Hepatocyte (in vitro differentiated cells): ENCODE data around the gene PODXL2. TPM values are rescaled to one million over a fixed set of nuclear protein-coding genes. Genes with fewer than 3 reads are reported as not detected.
A peak's percentile ranks its signal among the peaks of the same experiment; 100 is the strongest.

Source experiments
- DNase-seq: peaks from one replicate; pipeline ENCODE4 v3.0.0-alpha.2; 2016; ENCODE audit warnings: low spot score
- H2AFZ ChIP-seq: fragments of 200-600 bp; sonication (generic); 2 replicates; pipeline ENCODE4 v1.6.0; 2016; ENCODE audit warnings: antibody characterized with exemption, mild to moderate bottlenecking
- H3K27ac ChIP-seq: fragments of 200-600 bp; sonication (generic); 2 replicates; pipeline ENCODE4 v1.5.1; 2016; ENCODE audit warnings: mild to moderate bottlenecking
- H3K27me3 ChIP-seq: fragments of 200-600 bp; sonication (generic); 2 replicates; pipeline ENCODE4 v1.6.1; 2016
- H3K36me3 ChIP-seq: fragments of 200-600 bp; sonication (generic); replicated peaks from 2 replicates; pipeline ENCODE4 v1.5.1; 2016; ENCODE audit warnings: low read depth; ENCODE audit not compliant: insufficient read depth
- H3K4me1 ChIP-seq: fragments of 200-600 bp; sonication (generic); 2 replicates; pipeline ENCODE4 v1.5.1; 2016; ENCODE audit warnings: mild to moderate bottlenecking, moderate library complexity; ENCODE audit not compliant: insufficient read depth
- H3K4me2 ChIP-seq: fragments of 200-600 bp; sonication (generic); 2 replicates; pipeline ENCODE4 v1.6.0; 2016
- H3K4me3 ChIP-seq: fragments of 200-600 bp; sonication (generic); 2 replicates; pipeline ENCODE4 v1.5.1; 2016; ENCODE audit warnings: mild to moderate bottlenecking
- H3K79me2 ChIP-seq: fragments of 200-600 bp; sonication (generic); 2 replicates; pipeline ENCODE4 v1.6.0; 2017; ENCODE audit warnings: mild to moderate bottlenecking
- H3K9me2 ChIP-seq: fragments of 200-600 bp; sonication (generic); replicated peaks from 2 replicates; pipeline ENCODE4 v1.6.0; 2017; ENCODE audit warnings: mild to moderate bottlenecking; ENCODE audit not compliant: insufficient read depth
- H3K9me3 ChIP-seq: fragments of 200-600 bp; sonication (generic); 2 replicates; pipeline ENCODE4 v1.5.1; 2016; ENCODE audit warnings: low read depth, mild to moderate bottlenecking
- H4K20me1 ChIP-seq: fragments of 200-600 bp; sonication (generic); 2 replicates; pipeline ENCODE4 v1.6.0; 2016; ENCODE audit warnings: mild to moderate bottlenecking; ENCODE audit not compliant: insufficient read depth, poor library complexity, severe bottlenecking
- EZH2 ChIP-seq: fragments of 200-600 bp; sonication (generic); IDR thresholded peaks from 2 replicates; pipeline ENCODE4 v1.6.1; 2016; ENCODE audit warnings: antibody characterized with exemption, mild to moderate bottlenecking, borderline replicate concordance
- EZH2phosphoT487 ChIP-seq: fragments of 200-600 bp; sonication (generic); IDR thresholded peaks from one replicate; pipeline ENCODE4 v1.6.1; 2018; ENCODE audit warnings: antibody characterized with exemption, mild to moderate bottlenecking, low read depth, moderate library complexity; ENCODE audit not compliant: unreplicated experiment, severe bottlenecking
- WGBS: methylation state at CpG from one replicate; pipeline ENCODE4 v1.1.6; 2016; ENCODE audit warnings: low lambda C conversion rate; ENCODE audit errors: missing lambda C conversion rate; 5-methylcytosine and 5-hydroxymethylcytosine counted together
- polyA plus RNA-seq: library from polyadenylated mRNA; unstranded; fragments of >200 nt; fragmentation: Nextera tagmentation; extraction: Ambion mirVana; gene quantifications from 2 replicates; pipeline ENCODE4 v1.2.1, GENCODE V29; 2016
- total RNA-seq: library from RNA; depleted of rRNA; stranded (reverse); fragments of >200 nt; gene quantifications from 2 replicates; pipeline ENCODE4 v1.2.3, GENCODE V29; 2014
- TF ChIP-seq, protein P1 (sequence below): fragments of 200-600 bp; sonication (generic); IDR thresholded peaks from 2 replicates; pipeline ENCODE4 v1.5.1; 2016; ENCODE audit warnings: antibody characterized with exemption, mild to moderate bottlenecking; ENCODE audit not compliant: poor library complexity

PODXL2 gene
- total and polyA plus RNA-seq, 2 experiments from 2014 or later: 5.1 to 6.4 TPM

DNA sequence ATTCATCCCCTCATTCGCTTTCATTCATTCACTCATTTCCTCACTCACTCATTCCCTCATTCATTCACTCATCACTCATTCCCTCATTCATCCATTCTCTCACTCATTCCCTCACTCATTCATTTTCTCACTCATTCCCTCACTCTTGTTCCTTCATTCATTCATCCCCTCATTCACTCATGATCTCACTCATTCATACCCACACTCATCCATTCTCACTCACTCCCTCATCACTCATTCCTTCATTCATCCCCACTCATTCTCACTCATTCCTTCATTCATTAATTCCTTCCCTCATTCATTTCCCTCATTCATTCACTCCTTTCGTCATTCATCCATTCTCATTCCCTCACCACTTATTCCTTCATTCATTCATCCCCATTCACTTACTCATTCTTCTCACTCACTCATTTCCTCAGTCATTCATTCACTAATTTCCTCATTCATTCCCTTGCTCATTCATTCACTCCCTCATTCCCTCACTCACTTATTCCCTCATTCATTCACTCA is 58.3 kb downstream of the PODXL2 start:
- Histone ChIP-seq H3K4me3 (no peak overlapping the region), H3K36me3 (no peaks in the 10 kb centered on the region), H3K4me2 (no peak overlapping the region), H3K9me3 (no peaks in the 10 kb centered on the region), H4K20me1 (no peaks in the 10 kb centered on the region), H3K27me3 (no peaks in the 10 kb centered on the region), H3K4me1 (peaks cover 21% of the 10 kb centered on the region), H3K27ac (no peak overlapping the region), H3K79me2 (no peaks in the 10 kb centered on the region), H2AFZ (no peak overlapping the region), H3K9me2 (no peaks in the 10 kb centered on the region)
- 100% methylated on average over 2 of the region's 2 CpGs for WGBS
- no peak for DNase-seq
- TF ChIP-seq, protein P1, sequence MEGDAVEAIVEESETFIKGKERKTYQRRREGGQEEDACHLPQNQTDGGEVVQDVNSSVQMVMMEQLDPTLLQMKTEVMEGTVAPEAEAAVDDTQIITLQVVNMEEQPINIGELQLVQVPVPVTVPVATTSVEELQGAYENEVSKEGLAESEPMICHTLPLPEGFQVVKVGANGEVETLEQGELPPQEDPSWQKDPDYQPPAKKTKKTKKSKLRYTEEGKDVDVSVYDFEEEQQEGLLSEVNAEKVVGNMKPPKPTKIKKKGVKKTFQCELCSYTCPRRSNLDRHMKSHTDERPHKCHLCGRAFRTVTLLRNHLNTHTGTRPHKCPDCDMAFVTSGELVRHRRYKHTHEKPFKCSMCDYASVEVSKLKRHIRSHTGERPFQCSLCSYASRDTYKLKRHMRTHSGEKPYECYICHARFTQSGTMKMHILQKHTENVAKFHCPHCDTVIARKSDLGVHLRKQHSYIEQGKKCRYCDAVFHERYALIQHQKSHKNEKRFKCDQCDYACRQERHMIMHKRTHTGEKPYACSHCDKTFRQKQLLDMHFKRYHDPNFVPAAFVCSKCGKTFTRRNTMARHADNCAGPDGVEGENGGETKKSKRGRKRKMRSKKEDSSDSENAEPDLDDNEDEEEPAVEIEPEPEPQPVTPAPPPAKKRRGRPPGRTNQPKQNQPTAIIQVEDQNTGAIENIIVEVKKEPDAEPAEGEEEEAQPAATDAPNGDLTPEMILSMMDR: no peak
- no peak for TF ChIP-seq EZH2phosphoT487
- TF ChIP-seq EZH2: no peak

DNA sequence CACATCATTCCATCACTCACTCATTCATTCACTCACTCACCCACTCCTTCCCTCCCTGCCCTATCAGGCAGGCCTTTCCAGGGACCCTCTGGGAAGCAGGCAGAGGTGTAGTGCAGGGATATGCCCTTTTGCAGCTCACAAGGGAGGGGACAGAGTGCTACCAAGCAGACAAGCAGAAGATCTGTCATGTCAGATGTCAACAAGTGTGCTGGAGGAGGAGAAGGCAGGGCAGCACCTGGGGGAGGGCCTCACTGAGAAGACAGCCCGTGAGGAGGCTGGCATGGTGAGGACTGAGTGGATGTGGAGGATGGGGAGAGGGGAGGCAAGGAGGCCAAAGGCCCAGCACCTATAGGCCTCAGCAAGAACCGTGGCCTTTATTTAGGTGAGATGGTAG is 59.0 kb downstream of the PODXL2 start:
- Histone ChIP-seq H3K4me2 (no peak overlapping the region), H3K36me3 (no peaks in the 10 kb centered on the region), H3K4me1 (peaks cover 21% of the 10 kb centered on the region), H3K79me2 (no peaks in the 10 kb centered on the region), H2AFZ (no peak overlapping the region), H3K9me3 (no peaks in the 10 kb centered on the region), H3K4me3 (no peak overlapping the region), H4K20me1 (no peaks in the 10 kb centered on the region), H3K9me2 (no peaks in the 10 kb centered on the region), H3K27ac (peak overlapping the region; percentile 55), H3K27me3 (no peaks in the 10 kb centered on the region)
- no peak for DNase-seq
- 87% methylated on average over 2 of the region's 2 CpGs for WGBS
- TF ChIP-seq, protein P1: no peak
- TF ChIP-seq EZH2phosphoT487: no peak
- no peak for TF ChIP-seq EZH2

DNA sequence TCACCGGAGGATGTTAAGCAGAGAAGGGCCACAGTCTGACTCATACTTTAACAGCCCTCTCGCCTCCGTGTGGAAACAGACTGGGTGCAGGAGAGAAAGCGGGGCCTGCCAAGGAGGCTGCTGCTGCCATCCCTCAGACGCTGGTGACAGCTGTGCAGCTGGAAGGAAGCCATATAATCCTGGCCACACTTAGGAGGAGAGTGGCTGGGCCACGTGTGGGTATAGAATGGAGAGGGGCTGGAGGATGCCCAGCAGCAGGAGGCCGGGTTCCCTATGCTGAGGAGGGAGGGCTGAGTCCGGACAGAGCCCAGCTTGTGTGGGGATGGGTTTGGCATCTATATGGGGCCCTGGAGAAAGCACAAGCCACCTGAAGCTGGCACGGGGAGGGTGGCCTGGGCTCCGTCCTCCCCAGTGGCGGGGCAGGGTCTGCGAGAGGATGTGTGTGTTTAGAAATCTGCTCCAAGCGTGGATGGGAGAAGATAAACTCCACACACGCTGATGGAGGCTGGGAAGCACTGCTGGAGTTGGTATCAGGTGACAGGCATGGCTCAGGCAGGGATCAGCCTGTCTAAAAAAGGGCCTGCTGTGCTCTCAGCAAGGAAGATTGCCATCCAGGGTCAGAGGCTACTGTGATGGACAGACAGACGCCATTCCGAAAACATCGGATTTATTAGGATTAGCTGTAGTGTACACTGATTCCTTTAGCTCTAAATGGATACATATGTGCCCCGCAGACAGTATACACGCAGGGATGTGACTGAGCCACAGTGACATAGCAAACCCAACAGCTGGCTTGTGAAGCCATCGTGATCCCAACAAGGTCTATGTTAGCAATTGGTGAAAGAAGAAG is 59.7 kb downstream of the PODXL2 start:
- Histone ChIP-seq H3K4me1 (peaks cover 21% of the 10 kb centered on the region), H2AFZ (no peak overlapping the region), H3K27ac (peak overlapping the region; percentile 55), H3K9me3 (no peaks in the 10 kb centered on the region), H3K4me2 (no peak overlapping the region), H3K36me3 (no peaks in the 10 kb centered on the region), H3K79me2 (no peaks in the 10 kb centered on the region), H3K9me2 (no peaks in the 10 kb centered on the region), H4K20me1 (no peaks in the 10 kb centered on the region), H3K4me3 (no peak overlapping the region), H3K27me3 (no peaks in the 10 kb centered on the region)
- 59% methylated on average over 20 of the region's 20 CpGs for WGBS
- TF ChIP-seq, protein P1: no peak
- TF ChIP-seq EZH2 (no peak), EZH2phosphoT487 (no peak)
- DNase-seq: peak; percentile 30
